ENCODE measurements around the gene NLRC4. TPM values are rescaled to one million over a fixed set of nuclear protein-coding genes. Genes with fewer than 3 reads are reported as not detected.
"Not testable (repeated sequence)": the region's sequence is repeated elsewhere in the genome, so short reads cannot be mapped to it uniquely, and the experiment has no call there.

NLRC4 gene
- total RNA-seq, 1 experiment from 2014 or later, result not detected

- no peak overlapping the region for H3K18ac ChIP-seq (ENCODE audit: insufficient read length, low read depth, low read length)
- H3K4me1 ChIP-seq (ENCODE audit: insufficient read depth, low read length), result no peaks in the 10 kb centered on the region
- H3K27ac ChIP-seq (ENCODE audit: insufficient read length, low read depth, low read length), result peak overlapping the region; percentile 40
- no peak overlapping the region for H2BK20ac ChIP-seq (ENCODE audit: low read depth, low read length, poor library complexity, severe bottlenecking)
- peak overlapping the region; percentile 76 to 96 (median 90); a peak in 4 of 7 replicates for H3K27ac Mint-ChIP-seq
- H2AK5ac ChIP-seq (ENCODE audit: insufficient read length, low read length), result no peak overlapping the region
- no peak overlapping the region for H3K23ac ChIP-seq (ENCODE audit: insufficient read length, low read depth, low read length)
- no peak overlapping the region for H3K4ac ChIP-seq (ENCODE audit: low read depth, low read length)
- no CpG with 5 or more reads among the region's 5 CpGs for WGBS (ENCODE audit: extremely low coverage, insufficient read length, low lambda C conversion rate)
- no peaks in the 10 kb centered on the region for H4K20me1 ChIP-seq (ENCODE audit: control insufficient read depth, insufficient read depth, insufficient read length)
- peak overlapping the region; percentile 38 for H3K9ac ChIP-seq (ENCODE audit: extremely low read depth, insufficient read length, low read length)
- H3K27me3 ChIP-seq (ENCODE audit: insufficient read depth, low read length), result no peaks in the 10 kb centered on the region
- H3K4me1 Mint-ChIP-seq, result peaks cover 5 to 8% of the 10 kb centered on the region in 2 experiments; a peak in 3 of 4 replicates
- H3K23me2 ChIP-seq (ENCODE audit: insufficient read length, low read depth, low read length, poor library complexity, severe bottlenecking), result no peaks in the 10 kb centered on the region
- no peak overlapping the region for H3T11ph ChIP-seq (ENCODE audit: low read length)
- no peak overlapping the region for H2BK15ac ChIP-seq (ENCODE audit: low read depth, low read length)
- peaks cover 19% of the 10 kb centered on the region for H3K27me3 Mint-ChIP-seq (ENCODE audit: low read depth)
- H3K36me3 Mint-ChIP-seq (ENCODE audit: insufficient read depth in 1 of 3, low read depth in 3 of 3), result peaks cover 5 to 10% (median 9%) of the 10 kb centered on the region in 3 experiments; a peak in 6 of 7 replicates
- no peak overlapping the region for H4K91ac ChIP-seq (ENCODE audit: insufficient read length, low read depth, low read length)
- H4K8ac ChIP-seq (replicated peaks; ENCODE audit: insufficient read length, low read depth, low read length), result no peak overlapping the region
- no peak overlapping the region for H2BK5ac ChIP-seq (ENCODE audit: insufficient read length, low read length)
- H3K4me3 Mint-ChIP-seq, result peak overlapping the region; percentile 81 to 89
- no peaks in the 10 kb centered on the region for H3K9me3 ChIP-seq (ENCODE audit: control insufficient read depth, low read depth, low read length)
- H3K14ac ChIP-seq (ENCODE audit: insufficient read depth, low read length), result no peak overlapping the region
- TF ChIP-seq, protein P1, sequence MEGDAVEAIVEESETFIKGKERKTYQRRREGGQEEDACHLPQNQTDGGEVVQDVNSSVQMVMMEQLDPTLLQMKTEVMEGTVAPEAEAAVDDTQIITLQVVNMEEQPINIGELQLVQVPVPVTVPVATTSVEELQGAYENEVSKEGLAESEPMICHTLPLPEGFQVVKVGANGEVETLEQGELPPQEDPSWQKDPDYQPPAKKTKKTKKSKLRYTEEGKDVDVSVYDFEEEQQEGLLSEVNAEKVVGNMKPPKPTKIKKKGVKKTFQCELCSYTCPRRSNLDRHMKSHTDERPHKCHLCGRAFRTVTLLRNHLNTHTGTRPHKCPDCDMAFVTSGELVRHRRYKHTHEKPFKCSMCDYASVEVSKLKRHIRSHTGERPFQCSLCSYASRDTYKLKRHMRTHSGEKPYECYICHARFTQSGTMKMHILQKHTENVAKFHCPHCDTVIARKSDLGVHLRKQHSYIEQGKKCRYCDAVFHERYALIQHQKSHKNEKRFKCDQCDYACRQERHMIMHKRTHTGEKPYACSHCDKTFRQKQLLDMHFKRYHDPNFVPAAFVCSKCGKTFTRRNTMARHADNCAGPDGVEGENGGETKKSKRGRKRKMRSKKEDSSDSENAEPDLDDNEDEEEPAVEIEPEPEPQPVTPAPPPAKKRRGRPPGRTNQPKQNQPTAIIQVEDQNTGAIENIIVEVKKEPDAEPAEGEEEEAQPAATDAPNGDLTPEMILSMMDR (conservative IDR thresholded peaks at IDR 0.05), result no peak
- peak overlapping the region; percentile 55 for H3K4me2 ChIP-seq (ENCODE audit: insufficient read depth, insufficient read length, low read length)
- H3K79me1 ChIP-seq (ENCODE audit: insufficient read depth, low read depth, low read length, poor library complexity, severe bottlenecking), result no peaks in the 10 kb centered on the region
- peak overlapping the region; percentile 99 for H2AFZ ChIP-seq (ENCODE audit: low read length)
- DNase-seq, result no peak
- H2BK120ac ChIP-seq (ENCODE audit: low read depth, low read length, poor library complexity, severe bottlenecking), result peak overlapping the region; percentile 12
- no peaks in the 10 kb centered on the region for H3K9me3 Mint-ChIP-seq
- H3K79me2 ChIP-seq (ENCODE audit: insufficient read depth, low read length), result no peaks in the 10 kb centered on the region; the same call in 1 of the 2 replicates
- H2BK12ac ChIP-seq (ENCODE audit: insufficient read length, low read depth, low read length), result no peak overlapping the region
- H3K56ac ChIP-seq (ENCODE audit: insufficient read length, low read depth, low read length), result no peak overlapping the region
- peak overlapping the region; percentile 76 for H4K5ac ChIP-seq (ENCODE audit: insufficient read length, low read depth, low read length)
Measured at GRCh38 chr2:32277363-32277673, 12.6 kb upstream of the NLRC4 start.

GRCh38 chr2:32275790-32276189, 11.1 kb upstream of the NLRC4 start:
- WGBS (ENCODE audit: extremely low coverage, insufficient read length, low lambda C conversion rate), result no CpG with 5 or more reads among the region's 7 CpGs
- not testable (repeated sequence) for H3K79me2 ChIP-seq (ENCODE audit: insufficient read depth, low read length); H3K4me3 Mint-ChIP-seq

More at GRCh38 chr2:32275790-32276189, 11.1 kb upstream of the NLRC4 start:
- not testable (repeated sequence) for H3K9me3 ChIP-seq (ENCODE audit: control insufficient read depth, low read depth, low read length); H3K23me2 ChIP-seq (ENCODE audit: insufficient read length, low read depth, low read length, poor library complexity, severe bottlenecking); H2BK20ac ChIP-seq (ENCODE audit: low read depth, low read length, poor library complexity, severe bottlenecking); DNase-seq; H2BK12ac ChIP-seq (ENCODE audit: insufficient read length, low read depth, low read length); H3K4me2 ChIP-seq (ENCODE audit: insufficient read depth, insufficient read length, low read length); H4K91ac ChIP-seq (ENCODE audit: insufficient read length, low read depth, low read length); H3K27ac Mint-ChIP-seq; H2AK5ac ChIP-seq (ENCODE audit: insufficient read length, low read length); H3K4me1 Mint-ChIP-seq; H4K20me1 ChIP-seq (ENCODE audit: control insufficient read depth, insufficient read depth, insufficient read length); H4K8ac ChIP-seq (replicated peaks; ENCODE audit: insufficient read length, low read depth, low read length); H3K9me3 Mint-ChIP-seq; H2BK15ac ChIP-seq (ENCODE audit: low read depth, low read length); H2BK5ac ChIP-seq (ENCODE audit: insufficient read length, low read length); H3K79me1 ChIP-seq (ENCODE audit: insufficient read depth, low read depth, low read length, poor library complexity, severe bottlenecking); H3K56ac ChIP-seq (ENCODE audit: insufficient read length, low read depth, low read length); H3K4ac ChIP-seq (ENCODE audit: low read depth, low read length); H3K27ac ChIP-seq (ENCODE audit: insufficient read length, low read depth, low read length); H2BK120ac ChIP-seq (ENCODE audit: low read depth, low read length, poor library complexity, severe bottlenecking); H3K18ac ChIP-seq (ENCODE audit: insufficient read length, low read depth, low read length); H3K9ac ChIP-seq (ENCODE audit: extremely low read depth, insufficient read length, low read length); H3K14ac ChIP-seq (ENCODE audit: insufficient read depth, low read length); H3K27me3 ChIP-seq (ENCODE audit: insufficient read depth, low read length); H3K36me3 Mint-ChIP-seq (ENCODE audit: insufficient read depth in 1 of 3, low read depth in 3 of 3); H3T11ph ChIP-seq (ENCODE audit: low read length); H3K4me1 ChIP-seq (ENCODE audit: insufficient read depth, low read length); H4K5ac ChIP-seq (ENCODE audit: insufficient read length, low read depth, low read length); H2AFZ ChIP-seq (ENCODE audit: low read length); H3K23ac ChIP-seq (ENCODE audit: insufficient read length, low read depth, low read length)
- peaks cover 22% of the 10 kb centered on the region for H3K27me3 Mint-ChIP-seq (ENCODE audit: low read depth)

Data from H9 (cell line).